ENCODE results near the gene CPS1. TPM values are rescaled to one million over a fixed set of nuclear protein-coding genes. Genes with fewer than 3 reads are reported as not detected.

CPS1 gene
- total RNA-seq, 1 experiment from 2014 or later: 14.2 TPM

DNA sequence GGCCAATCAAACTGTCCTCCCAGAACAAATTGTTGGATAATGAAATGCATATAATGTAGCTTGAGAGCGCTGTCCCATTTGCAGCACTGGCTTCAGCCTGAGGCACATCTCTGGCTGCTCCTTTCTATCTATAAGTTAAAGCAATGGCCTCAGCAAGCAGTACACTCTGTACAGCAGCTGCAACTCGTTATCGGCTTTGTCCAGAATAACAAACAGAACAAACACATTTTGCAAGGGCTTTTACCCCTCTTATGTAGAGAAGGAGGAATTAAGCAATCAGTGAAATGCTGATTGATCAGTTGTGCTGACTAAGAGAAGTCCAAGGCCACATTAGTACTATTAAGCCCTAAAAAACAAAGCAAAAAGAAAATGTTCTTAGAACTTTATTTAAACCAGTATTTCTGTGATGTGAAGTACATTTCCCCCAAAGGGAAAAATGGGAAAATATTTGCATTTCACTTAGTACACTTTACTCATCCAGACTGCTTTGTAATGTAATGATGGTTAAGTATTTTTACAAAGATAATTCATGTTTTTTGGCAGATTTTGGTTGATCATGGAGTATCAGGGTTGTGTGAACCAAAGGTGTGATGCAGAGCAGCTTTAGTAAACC lies 15.0 kb upstream of the CPS1 start:
- Histone ChIP-seq H2AK5ac (ENCODE audit: insufficient read length, low read length) (no peak overlapping the region), H2BK20ac (ENCODE audit: low read depth, low read length, poor library complexity, severe bottlenecking) (no peak overlapping the region), H3K79me2 (ENCODE audit: insufficient read depth, low read length) (no peaks in the 10 kb centered on the region), H3K4me1 (ENCODE audit: insufficient read depth, low read length) (peaks cover 2% of the 10 kb centered on the region; the same call in 1 of the 2 replicates), H3T11ph (ENCODE audit: low read length) (no peak overlapping the region), H3K27me3 (ENCODE audit: insufficient read depth, low read length) (no peaks in the 10 kb centered on the region), H3K14ac (ENCODE audit: insufficient read depth, low read length) (no peak overlapping the region), H3K9ac (ENCODE audit: extremely low read depth, insufficient read length, low read length) (no peak overlapping the region), H4K8ac (replicated peaks; ENCODE audit: insufficient read length, low read depth, low read length) (no peak overlapping the region), H3K79me1 (ENCODE audit: insufficient read depth, low read depth, low read length, poor library complexity, severe bottlenecking) (no peaks in the 10 kb centered on the region), H3K23me2 (ENCODE audit: insufficient read length, low read depth, low read length, poor library complexity, severe bottlenecking) (no peaks in the 10 kb centered on the region), H3K4ac (ENCODE audit: low read depth, low read length) (no peak overlapping the region), H4K5ac (ENCODE audit: insufficient read length, low read depth, low read length) (no peak overlapping the region), H2BK12ac (ENCODE audit: insufficient read length, low read depth, low read length) (no peak overlapping the region), H3K9me3 (ENCODE audit: control insufficient read depth, low read depth, low read length) (no peaks in the 10 kb centered on the region), H3K18ac (ENCODE audit: insufficient read length, low read depth, low read length) (no peak overlapping the region), H2BK120ac (ENCODE audit: low read depth, low read length, poor library complexity, severe bottlenecking) (no peak overlapping the region), H3K4me2 (ENCODE audit: insufficient read depth, insufficient read length, low read length) (no peak overlapping the region), H4K20me1 (ENCODE audit: control insufficient read depth, insufficient read depth, insufficient read length) (no peaks in the 10 kb centered on the region), H3K56ac (ENCODE audit: insufficient read length, low read depth, low read length) (no peak overlapping the region), H2BK5ac (ENCODE audit: insufficient read length, low read length) (no peak overlapping the region), H3K27ac (ENCODE audit: insufficient read length, low read depth, low read length) (no peak overlapping the region), H2AFZ (ENCODE audit: low read length) (no peak overlapping the region), H4K91ac (ENCODE audit: insufficient read length, low read depth, low read length) (no peak overlapping the region), H3K23ac (ENCODE audit: insufficient read length, low read depth, low read length) (no peak overlapping the region), H2BK15ac (ENCODE audit: low read depth, low read length) (no peak overlapping the region)
- H3K9me3 Mint-ChIP-seq: no peaks in the 10 kb centered on the region
- no peak for DNase-seq
- H3K4me1 Mint-ChIP-seq: peaks cover 15 to 25% of the 10 kb centered on the region in 2 experiments
- no peak overlapping the region; a peak in 2 of 7 replicates for H3K27ac Mint-ChIP-seq
- no CpG with 5 or more reads among the region's 3 CpGs for WGBS (ENCODE audit: extremely low coverage, insufficient read length, low lambda C conversion rate)
- no peak overlapping the region for H3K4me3 Mint-ChIP-seq
- H3K36me3 Mint-ChIP-seq (ENCODE audit: insufficient read depth in 1 of 3, low read depth in 3 of 3): no peaks in the 10 kb centered on the region
- no peaks in the 10 kb centered on the region for H3K27me3 Mint-ChIP-seq (ENCODE audit: low read depth)
- TF ChIP-seq, protein P1, sequence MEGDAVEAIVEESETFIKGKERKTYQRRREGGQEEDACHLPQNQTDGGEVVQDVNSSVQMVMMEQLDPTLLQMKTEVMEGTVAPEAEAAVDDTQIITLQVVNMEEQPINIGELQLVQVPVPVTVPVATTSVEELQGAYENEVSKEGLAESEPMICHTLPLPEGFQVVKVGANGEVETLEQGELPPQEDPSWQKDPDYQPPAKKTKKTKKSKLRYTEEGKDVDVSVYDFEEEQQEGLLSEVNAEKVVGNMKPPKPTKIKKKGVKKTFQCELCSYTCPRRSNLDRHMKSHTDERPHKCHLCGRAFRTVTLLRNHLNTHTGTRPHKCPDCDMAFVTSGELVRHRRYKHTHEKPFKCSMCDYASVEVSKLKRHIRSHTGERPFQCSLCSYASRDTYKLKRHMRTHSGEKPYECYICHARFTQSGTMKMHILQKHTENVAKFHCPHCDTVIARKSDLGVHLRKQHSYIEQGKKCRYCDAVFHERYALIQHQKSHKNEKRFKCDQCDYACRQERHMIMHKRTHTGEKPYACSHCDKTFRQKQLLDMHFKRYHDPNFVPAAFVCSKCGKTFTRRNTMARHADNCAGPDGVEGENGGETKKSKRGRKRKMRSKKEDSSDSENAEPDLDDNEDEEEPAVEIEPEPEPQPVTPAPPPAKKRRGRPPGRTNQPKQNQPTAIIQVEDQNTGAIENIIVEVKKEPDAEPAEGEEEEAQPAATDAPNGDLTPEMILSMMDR (conservative IDR thresholded peaks at IDR 0.05): no peak

Data from H9 (cell line).